ENCODE data around the gene WDR46.

- no peak for TF ChIP-seq CTCF (IDR thresholded peaks at IDR 0.05)
- TF ChIP-seq HDAC2 (IDR thresholded peaks at IDR 0.05): no peak
- no peak for TF ChIP-seq RFX5 (IDR thresholded peaks at IDR 0.05)
- TF ChIP-seq FOSB (CRISPR knock-in tag; IDR thresholded peaks at IDR 0.05): no peak
- TF ChIP-seq BHLHE40 (IDR thresholded peaks at IDR 0.05; ENCODE audit: low read depth, low read length): no peak
Observed at GRCh38 chr6:33249732-33250630, 39.1 kb downstream of the WDR46 start.

Measured in A549 (cell line).